HCEC 1CT (cell line): ENCODE data around the gene PAX6.

ENCODE experiments used
- DNase-seq: peaks from one replicate; pipeline ENCODE4 v3.0.0-alpha.2; 2017

PAX6 gene

GRCh38 chr11:31807799-31808667 is 3.1 kb downstream of the PAX6 start:
- no peak for DNase-seq

GRCh38 chr11:31806928-31807798 is 4.0 kb downstream of the PAX6 start:
- no peak for DNase-seq

GRCh38 chr11:31806186-31806927 is 4.8 kb downstream of the PAX6 start:
- no peak for DNase-seq

- no peak for DNase-seq
These were observed 5.4 kb downstream of the PAX6 start for GRCh38 chr11:31805629-31806185.

- DNase-seq = no peak
These were observed 6.0 kb downstream of the PAX6 start for GRCh38 chr11:31805037-31805628.

- no peak for DNase-seq
These were observed 6.6 kb downstream of the PAX6 start for GRCh38 chr11:31804312-31805036.

- no peak for DNase-seq
These were observed 7.3 kb downstream of the PAX6 start for GRCh38 chr11:31803813-31804311.

- no peak for DNase-seq
These were observed 7.9 kb downstream of the PAX6 start for GRCh38 chr11:31802990-31803812.

GRCh38 chr11:31802609-31802989 is 8.5 kb downstream of the PAX6 start:
- no peak for DNase-seq

GRCh38 chr11:31802000-31802551 is 9.0 kb downstream of the PAX6 start:
- no peak for DNase-seq

- DNase-seq = no peak
These were observed 9.8 kb downstream of the PAX6 start for GRCh38 chr11:31801298-31801702.

GRCh38 chr11:31800398-31801265 is 10.5 kb downstream of the PAX6 start:
- no peak for DNase-seq

GRCh38 chr11:31799435-31800397 is 11.4 kb downstream of the PAX6 start:
- no peak for DNase-seq

- DNase-seq = no peak
These were observed 12.3 kb downstream of the PAX6 start for GRCh38 chr11:31798554-31799434.

- DNase-seq = no peak
These were observed 13.0 kb downstream of the PAX6 start for GRCh38 chr11:31798057-31798553.

GRCh38 chr11:31797190-31798056 is 13.7 kb downstream of the PAX6 start:
- DNase-seq = no peak
